Measurements from ENCODE around the gene SLC37A2.

DNA sequence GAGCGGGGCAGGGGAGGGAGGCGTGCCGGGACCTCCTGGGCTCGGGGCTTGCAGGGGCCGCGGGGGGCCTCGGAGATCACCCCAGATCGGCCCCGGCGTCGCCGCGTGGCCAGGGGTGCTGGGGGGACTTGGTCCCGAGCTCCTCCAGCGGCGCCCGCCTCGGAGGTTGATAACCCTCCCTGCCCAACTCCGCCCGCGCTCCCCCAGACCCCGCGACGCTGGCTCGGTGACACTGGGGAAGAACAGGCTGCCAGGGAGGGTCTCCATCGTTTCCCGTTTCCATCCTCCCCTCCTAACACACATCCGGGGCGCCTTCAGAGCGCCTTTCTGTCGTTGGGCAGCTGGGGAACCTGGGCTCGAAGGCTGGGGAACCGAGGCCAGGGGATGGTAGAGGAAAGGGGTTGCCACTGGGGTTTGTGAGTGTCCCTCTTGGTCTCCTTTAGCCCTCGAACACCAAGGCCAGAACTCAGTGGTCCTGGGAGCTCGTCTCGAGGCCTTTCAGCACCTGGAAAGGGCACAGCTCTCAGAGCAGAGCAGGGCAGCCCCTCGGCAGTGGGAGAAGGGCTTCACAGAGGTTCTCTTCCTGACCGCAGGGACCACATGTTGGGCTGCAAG lies 431 bp downstream of the SLC37A2 start:
- TF ChIP-seq EZH2 (IDR thresholded peaks at IDR 0.05; ENCODE audit: insufficient read depth, poor library complexity, severe bottlenecking) (no peak), EZH2phosphoT487 (IDR thresholded peaks at IDR 0.05; ENCODE audit: insufficient read depth, low read depth) (no peak)
